Ishikawa (cell line): ENCODE results near the gene RAB11FIP4.

Experiments
- CEBPB ChIP-seq: IDR thresholded peaks from 2 replicates; pipeline ENCODE4 v1.6.1; 2012
- CREB1 ChIP-seq: IDR thresholded peaks from 2 replicates; pipeline ENCODE4 v1.6.1; 2012; ENCODE audit warnings: low read depth
- EGR1 ChIP-seq: IDR thresholded peaks from 2 replicates; pipeline ENCODE4 v1.6.1; 2012
- EP300 ChIP-seq: IDR thresholded peaks from 2 replicates; pipeline ENCODE4 v1.6.1; 2012; ENCODE audit warnings: borderline replicate concordance
- FOXM1 ChIP-seq: IDR thresholded peaks from 2 replicates; pipeline ENCODE4 v1.6.1; 2012; ENCODE audit warnings: low read depth, borderline replicate concordance
- NFIC ChIP-seq: IDR thresholded peaks from 2 replicates; pipeline ENCODE4 v1.6.1; 2012
- RAD21 ChIP-seq: IDR thresholded peaks from 2 replicates; pipeline ENCODE4 v1.6.1; 2012; ENCODE audit warnings: low read depth
- TAF1 ChIP-seq: IDR thresholded peaks from 2 replicates; pipeline ENCODE4 v1.6.1; 2012; ENCODE audit warnings: low read depth, mild to moderate bottlenecking
- TCF12 ChIP-seq: IDR thresholded peaks from 2 replicates; pipeline ENCODE4 v1.6.1; 2012; ENCODE audit warnings: low read depth
- TEAD4 ChIP-seq: IDR thresholded peaks from 2 replicates; pipeline ENCODE4 v1.6.1; 2012
- YY1 ChIP-seq: IDR thresholded peaks from 2 replicates; pipeline ENCODE4 v1.6.1; 2012; ENCODE audit warnings: low read depth
- ZBTB7A ChIP-seq: IDR thresholded peaks from 2 replicates; pipeline ENCODE4 v1.6.1; 2012; ENCODE audit warnings: low read depth
- TF ChIP-seq, protein P1 (sequence below): IDR thresholded peaks from 2 replicates; pipeline ENCODE4 v1.6.1; 2012; ENCODE audit warnings: low read depth, mild to moderate bottlenecking
- TF ChIP-seq, protein P2 (sequence below): IDR thresholded peaks from 2 replicates; pipeline ENCODE4 v1.6.1; 2012
- TF ChIP-seq, protein P3 (sequence below): IDR thresholded peaks from 2 replicates; pipeline ENCODE4 v1.6.1; 2012

Gene RAB11FIP4

DNA sequence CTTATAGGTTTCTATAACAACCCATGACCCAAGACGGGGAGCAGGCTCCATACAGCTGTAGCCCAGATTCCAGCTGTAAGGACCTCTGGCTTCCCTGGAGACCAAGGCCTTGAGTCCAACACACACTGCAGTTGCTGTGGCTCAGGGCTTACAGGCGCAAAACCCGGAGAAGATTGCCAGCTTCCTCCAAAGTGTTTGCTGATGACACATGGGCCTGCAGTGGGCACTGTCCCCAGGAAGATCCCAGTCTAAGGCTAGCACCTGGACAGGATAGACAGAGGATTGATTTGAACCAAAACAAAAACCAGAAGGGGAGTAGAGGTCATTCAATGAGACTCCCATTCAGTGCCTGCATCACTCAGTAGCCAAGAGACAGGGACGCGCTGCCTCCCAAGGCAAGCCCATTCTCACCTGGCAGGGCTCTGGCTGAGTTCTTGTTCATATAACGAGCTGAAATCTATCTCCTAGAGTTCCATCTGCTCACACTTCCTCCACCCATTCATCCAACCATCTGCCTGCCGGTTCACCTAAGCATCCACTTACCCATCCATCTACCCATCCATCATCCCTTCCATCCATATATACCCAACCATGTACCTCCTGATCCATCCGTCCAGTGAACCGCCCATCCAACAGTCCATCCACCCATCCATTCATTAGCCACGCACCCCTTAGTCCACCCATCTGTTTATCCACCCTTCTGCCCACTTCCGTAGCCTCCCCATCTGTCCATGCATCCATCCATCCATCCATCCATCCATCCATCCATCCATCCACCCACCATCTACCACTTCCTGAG is 10.2 kb downstream of the RAB11FIP4 start:
- TF ChIP-seq, protein P1, sequence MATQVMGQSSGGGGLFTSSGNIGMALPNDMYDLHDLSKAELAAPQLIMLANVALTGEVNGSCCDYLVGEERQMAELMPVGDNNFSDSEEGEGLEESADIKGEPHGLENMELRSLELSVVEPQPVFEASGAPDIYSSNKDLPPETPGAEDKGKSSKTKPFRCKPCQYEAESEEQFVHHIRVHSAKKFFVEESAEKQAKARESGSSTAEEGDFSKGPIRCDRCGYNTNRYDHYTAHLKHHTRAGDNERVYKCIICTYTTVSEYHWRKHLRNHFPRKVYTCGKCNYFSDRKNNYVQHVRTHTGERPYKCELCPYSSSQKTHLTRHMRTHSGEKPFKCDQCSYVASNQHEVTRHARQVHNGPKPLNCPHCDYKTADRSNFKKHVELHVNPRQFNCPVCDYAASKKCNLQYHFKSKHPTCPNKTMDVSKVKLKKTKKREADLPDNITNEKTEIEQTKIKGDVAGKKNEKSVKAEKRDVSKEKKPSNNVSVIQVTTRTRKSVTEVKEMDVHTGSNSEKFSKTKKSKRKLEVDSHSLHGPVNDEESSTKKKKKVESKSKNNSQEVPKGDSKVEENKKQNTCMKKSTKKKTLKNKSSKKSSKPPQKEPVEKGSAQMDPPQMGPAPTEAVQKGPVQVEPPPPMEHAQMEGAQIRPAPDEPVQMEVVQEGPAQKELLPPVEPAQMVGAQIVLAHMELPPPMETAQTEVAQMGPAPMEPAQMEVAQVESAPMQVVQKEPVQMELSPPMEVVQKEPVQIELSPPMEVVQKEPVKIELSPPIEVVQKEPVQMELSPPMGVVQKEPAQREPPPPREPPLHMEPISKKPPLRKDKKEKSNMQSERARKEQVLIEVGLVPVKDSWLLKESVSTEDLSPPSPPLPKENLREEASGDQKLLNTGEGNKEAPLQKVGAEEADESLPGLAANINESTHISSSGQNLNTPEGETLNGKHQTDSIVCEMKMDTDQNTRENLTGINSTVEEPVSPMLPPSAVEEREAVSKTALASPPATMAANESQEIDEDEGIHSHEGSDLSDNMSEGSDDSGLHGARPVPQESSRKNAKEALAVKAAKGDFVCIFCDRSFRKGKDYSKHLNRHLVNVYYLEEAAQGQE, result no peak
- TF ChIP-seq EP300, result no peak
- TF ChIP-seq ZBTB7A, result no peak
- TF ChIP-seq, protein P2, sequence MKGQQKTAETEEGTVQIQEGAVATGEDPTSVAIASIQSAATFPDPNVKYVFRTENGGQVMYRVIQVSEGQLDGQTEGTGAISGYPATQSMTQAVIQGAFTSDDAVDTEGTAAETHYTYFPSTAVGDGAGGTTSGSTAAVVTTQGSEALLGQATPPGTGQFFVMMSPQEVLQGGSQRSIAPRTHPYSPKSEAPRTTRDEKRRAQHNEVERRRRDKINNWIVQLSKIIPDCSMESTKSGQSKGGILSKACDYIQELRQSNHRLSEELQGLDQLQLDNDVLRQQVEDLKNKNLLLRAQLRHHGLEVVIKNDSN, result no peak
- TF ChIP-seq, protein P3, sequence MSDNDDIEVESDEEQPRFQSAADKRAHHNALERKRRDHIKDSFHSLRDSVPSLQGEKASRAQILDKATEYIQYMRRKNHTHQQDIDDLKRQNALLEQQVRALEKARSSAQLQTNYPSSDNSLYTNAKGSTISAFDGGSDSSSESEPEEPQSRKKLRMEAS, result no peak
- TF ChIP-seq TCF12, result no peak
- no peak for TF ChIP-seq FOXM1
- TF ChIP-seq TEAD4, result no peak
- TF ChIP-seq NFIC, result no peak
- no peak for TF ChIP-seq CREB1
- TF ChIP-seq RAD21, result no peak
- no peak for TF ChIP-seq YY1
- TF ChIP-seq TAF1, result no peak
- no peak for TF ChIP-seq EGR1
- no peak for TF ChIP-seq CEBPB

DNA sequence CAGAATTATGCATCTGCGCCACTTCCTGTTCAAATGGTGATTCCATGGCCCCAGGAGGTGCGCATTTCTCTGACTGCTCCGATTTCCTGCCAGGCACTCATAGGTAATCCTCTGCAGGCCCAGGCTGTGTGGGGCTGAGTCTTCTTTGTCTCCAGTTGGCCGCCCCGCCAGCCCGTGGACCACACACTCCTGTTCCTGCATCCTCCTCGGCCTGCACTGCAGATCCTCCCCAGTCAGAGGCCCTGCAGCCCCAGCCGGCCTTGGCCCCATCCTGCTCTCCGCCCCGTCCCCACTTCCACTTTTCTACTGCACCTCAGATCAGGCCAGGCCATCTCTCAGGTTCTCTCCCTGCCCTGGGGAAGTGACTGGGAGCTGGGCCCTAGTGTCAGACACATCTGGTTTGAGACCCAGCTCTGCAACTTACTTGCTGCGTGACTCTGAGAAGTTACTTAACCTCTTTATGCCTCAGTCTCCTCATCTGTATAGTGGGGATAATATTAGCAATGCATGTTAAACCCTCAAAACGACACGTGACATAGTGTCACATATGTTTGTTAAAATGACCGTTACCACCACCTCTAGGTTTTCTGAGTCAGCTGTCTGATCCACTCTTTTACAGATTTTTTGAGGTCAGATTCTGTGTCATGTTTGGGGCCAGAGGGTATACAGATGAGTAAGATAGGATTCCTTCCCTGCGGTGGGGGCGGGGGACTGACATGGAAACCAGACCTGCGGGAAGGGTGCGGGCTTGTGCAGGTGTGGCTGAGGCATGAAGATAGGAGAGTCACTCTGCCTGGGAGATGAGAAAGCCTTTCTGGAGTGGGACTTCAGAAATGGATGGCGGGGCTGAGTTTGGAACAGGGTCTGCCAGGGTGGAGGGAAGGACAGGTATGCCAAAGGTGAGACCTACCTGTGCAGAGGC is 12.8 kb downstream of the RAB11FIP4 start:
- TF ChIP-seq CREB1 (no peak), ZBTB7A (no peak), TAF1 (no peak), EP300 (no peak), YY1 (no peak)
- TF ChIP-seq, protein P2, result no peak

DNA sequence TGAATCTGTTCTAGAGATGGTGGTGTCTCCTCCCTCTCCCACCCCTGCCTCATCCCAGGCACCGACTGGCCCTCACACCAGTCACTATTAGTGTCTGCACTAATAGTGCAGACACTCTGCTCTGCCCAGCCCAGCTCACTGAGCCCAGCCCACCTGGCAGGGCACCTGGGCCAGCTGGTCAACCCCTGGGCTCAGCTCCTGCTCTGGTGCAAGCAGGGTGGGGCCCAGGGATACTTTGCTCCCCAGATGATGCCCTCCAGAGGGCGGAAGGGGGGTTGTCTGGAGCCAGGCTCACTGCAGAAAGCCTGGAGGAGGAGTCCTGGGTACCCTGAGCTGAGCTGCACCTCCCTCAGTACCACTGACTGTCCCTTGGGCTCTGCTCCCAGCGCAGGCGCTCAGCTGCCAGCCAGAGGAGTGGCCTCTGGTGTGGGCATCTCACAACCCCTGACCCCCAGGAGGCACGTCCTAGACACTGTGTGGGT is 14.5 kb downstream of the RAB11FIP4 start:
- TF ChIP-seq TAF1, result no peak
- TF ChIP-seq FOXM1, result no peak
- no peak for TF ChIP-seq NFIC
- TF ChIP-seq EGR1, result no peak
- TF ChIP-seq, protein P1, result no peak
- TF ChIP-seq YY1, result no peak
- TF ChIP-seq CREB1, result no peak
- no peak for TF ChIP-seq CEBPB
- TF ChIP-seq TEAD4, result no peak
- no peak for TF ChIP-seq RAD21
- no peak for TF ChIP-seq TCF12
- TF ChIP-seq ZBTB7A, result no peak

DNA sequence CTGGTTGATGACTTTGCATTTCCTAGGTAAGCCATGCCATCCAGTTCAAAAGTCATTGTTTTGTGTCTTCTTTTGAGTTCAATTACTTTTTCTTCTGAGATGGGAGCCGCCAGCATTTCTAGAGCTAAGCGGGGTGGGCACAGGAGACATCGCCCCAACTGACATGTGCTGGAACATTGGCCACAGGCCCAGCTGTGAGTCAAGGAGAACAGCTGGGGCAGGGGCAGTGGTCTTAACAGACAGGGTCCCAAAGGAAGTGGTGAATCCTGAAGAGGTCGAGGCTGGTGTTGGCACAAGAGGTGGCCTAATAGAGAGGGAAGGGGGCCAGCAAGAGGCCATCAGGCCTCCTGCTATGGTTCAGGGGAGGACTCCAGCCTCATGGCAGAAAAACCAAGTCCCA is 17.1 kb downstream of the RAB11FIP4 start:
- no peak for TF ChIP-seq YY1
- TF ChIP-seq TEAD4, result no peak
- TF ChIP-seq RAD21, result no peak

DNA sequence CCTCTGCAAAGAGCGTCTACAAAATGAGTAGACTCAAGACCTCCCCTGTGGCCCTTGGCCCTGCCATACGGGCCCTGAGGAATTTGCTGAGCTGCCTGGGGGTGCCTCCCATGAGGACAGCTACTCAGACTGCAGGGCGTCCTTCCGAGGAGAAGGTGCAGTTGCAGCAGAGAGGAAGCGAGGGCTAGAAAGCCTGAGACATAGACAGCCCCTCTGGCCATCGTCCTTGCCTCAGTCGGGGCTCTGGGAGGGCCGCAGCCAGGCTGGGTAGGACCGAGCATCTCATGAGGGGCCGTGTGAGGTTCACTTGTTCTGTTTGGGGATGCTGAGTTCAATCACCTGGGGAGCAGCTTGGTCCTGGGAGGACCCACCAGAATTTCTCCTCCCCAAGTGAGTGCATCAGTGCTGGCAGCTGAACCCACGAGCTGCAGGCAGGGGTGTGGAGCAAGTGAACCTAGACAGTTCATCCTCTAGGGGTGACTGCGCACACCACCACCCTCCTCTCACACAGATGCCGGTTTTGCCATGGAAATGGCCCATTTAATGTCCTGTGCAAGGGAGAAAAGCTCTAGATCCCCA is 20.3 kb downstream of the RAB11FIP4 start:
- TF ChIP-seq EGR1 (no peak), CEBPB (no peak), TAF1 (no peak), TEAD4 (no peak), NFIC (no peak), CREB1 (no peak), EP300 (no peak), RAD21 (no peak), FOXM1 (no peak), TCF12 (no peak), YY1 (no peak)
- TF ChIP-seq, protein P1, result no peak
- TF ChIP-seq, protein P3, result no peak
- TF ChIP-seq, protein P2, result no peak
